GM18505 (cell line): ENCODE measurements around the gene PFN4.
A peak's percentile ranks its signal among the peaks of the same experiment; 100 is the strongest.
"Not testable (repeated sequence)": the region's sequence is repeated elsewhere in the genome, so short reads cannot be mapped to it uniquely, and the experiment has no call there.

Experiments
- ATAC-seq: cut with Tn5 transposase; IDR thresholded peaks from one replicate; pipeline ENCODE4 v1.9.1; 2021; ENCODE audit not compliant: unreplicated experiment
- POLR2A ChIP-seq: IDR thresholded peaks from 4 replicates; pipeline ENCODE4 v1.6.1; 2011; ENCODE audit warnings: borderline replicate concordance; ENCODE audit not compliant: insufficient read depth, insufficient read length; ENCODE audit errors: extremely low read depth

PFN4 gene

GRCh38 chr2:24105816-24106215, 17.3 kb downstream of the PFN4 start:
- TF ChIP-seq POLR2A, result no peak
- no peak for ATAC-seq

DNA sequence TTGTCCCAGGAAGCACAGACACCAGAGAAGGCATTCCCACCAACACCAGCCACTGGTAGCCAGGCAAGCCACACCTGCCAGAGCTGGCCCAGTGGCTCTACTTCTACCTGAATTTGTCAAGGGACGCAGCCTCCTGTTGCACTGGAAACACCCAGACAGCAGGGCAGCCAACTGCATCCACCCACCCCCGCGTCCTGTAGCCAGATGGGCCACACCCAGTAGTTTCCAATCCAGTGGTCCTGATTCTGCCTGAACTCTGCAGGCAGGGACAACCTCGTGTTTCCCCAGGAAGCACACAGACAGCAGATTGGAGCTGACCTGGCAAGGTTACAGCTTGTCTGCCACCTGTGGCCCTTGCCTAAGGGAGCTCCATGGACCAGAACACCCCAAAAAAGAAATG, 18.2 kb downstream of the PFN4 start:
- ATAC-seq, result no peak
- no peak for TF ChIP-seq POLR2A

DNA sequence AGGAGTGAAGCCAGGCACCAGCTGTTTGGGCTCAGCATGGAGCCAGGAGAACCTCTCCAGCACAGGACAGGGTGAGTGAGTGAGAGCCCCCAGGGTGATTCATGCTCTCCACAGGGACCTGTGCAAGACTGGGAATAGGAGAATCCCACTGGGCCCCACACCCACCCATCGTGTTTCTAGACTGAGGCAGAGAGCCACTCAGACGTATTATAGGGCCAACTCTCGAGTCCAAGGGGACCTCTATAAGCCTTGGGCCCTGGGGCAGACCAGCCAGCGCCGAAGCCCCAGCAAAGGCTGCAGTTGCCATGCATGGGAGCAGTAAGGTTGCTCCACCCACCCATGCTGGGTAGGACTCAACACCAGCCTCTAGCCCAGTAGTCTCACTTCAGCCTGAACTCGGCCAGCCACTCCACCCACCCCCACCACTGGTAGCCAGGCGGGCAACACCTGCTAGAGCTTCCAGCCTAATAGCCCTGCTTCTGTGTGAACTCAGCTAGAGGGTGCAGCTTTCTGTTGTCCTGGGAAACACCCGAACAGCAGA, 19.0 kb downstream of the PFN4 start:
- ATAC-seq, result no peak
- TF ChIP-seq POLR2A, result no peak

- ATAC-seq, result no peak
- no peak for TF ChIP-seq POLR2A
These were observed 20.5 kb downstream of the PFN4 start for GRCh38 chr2:24102677-24103076.

DNA sequence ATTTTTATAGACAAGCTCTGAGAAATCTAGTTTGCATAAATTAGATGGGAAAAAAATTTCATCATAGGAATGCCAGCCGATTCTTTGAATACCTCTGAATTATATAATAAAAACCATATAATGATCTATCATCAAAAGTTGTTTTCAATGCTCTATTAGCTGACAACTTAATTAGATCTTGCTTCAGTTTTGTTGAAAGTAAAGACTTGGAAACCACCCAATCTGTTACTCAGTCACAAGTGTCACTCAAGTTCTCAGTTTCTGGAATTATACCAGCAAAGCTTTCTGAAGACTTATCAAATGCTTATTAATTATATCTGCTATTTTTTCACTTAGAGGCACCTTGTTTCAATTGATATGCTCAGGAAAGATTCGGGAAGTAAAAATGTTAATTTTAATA, 21.1 kb downstream of the PFN4 start:
- no peak for ATAC-seq
- TF ChIP-seq POLR2A, result no peak

- ATAC-seq, result not testable (repeated sequence)
These were observed 22.4 kb downstream of the PFN4 start for GRCh38 chr2:24100732-24101131.

- not testable (repeated sequence) for ATAC-seq
These were observed 27.9 kb downstream of the PFN4 start for GRCh38 chr2:24095171-24095677.

DNA sequence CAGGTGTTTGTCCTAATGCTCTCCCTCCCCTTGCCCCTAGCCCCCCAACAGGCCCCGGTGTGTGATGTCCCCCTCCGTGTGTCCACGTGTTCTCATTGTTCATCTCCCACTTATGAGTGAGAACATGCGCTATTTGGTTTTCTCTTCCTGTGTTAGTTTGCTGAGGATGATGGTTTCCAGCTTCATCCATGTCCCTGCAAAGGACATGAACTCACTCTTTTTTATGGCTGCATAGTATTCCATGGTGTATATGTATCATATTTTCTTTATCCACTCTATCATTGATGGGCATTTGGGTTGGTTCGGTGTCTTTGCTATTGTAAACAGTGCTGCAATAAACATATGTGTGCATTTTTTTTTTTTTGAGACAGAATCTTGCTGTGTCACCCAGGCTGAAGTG, 29.9 kb downstream of the PFN4 start:
- ATAC-seq, result not testable (repeated sequence)

- TF ChIP-seq POLR2A, result no peak
- no peak for ATAC-seq
These were observed 34.2 kb downstream of the PFN4 start for GRCh38 chr2:24088821-24089359.

GRCh38 chr2:24087032-24087431, 36.1 kb downstream of the PFN4 start:
- no peak for ATAC-seq
- TF ChIP-seq POLR2A, result no peak

GRCh38 chr2:24086241-24086640, 36.9 kb downstream of the PFN4 start:
- no peak for ATAC-seq
- no peak for TF ChIP-seq POLR2A

DNA sequence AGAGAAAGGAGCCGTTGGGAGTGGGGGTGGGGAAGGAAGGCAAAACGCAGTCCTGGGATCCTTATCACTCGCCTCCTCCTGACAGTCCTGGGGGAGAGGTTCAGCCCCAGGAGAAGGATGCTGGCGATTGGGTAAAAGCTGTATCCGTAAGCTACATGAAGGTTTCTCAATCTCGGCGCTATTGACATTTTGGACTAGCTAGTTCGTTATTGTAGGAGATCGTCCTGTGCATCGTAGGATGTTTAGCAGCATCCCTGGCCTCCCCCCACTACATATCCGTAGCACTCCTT, 38.0 kb downstream of the PFN4 start:
- ATAC-seq, result no peak
- TF ChIP-seq POLR2A, result no peak

DNA sequence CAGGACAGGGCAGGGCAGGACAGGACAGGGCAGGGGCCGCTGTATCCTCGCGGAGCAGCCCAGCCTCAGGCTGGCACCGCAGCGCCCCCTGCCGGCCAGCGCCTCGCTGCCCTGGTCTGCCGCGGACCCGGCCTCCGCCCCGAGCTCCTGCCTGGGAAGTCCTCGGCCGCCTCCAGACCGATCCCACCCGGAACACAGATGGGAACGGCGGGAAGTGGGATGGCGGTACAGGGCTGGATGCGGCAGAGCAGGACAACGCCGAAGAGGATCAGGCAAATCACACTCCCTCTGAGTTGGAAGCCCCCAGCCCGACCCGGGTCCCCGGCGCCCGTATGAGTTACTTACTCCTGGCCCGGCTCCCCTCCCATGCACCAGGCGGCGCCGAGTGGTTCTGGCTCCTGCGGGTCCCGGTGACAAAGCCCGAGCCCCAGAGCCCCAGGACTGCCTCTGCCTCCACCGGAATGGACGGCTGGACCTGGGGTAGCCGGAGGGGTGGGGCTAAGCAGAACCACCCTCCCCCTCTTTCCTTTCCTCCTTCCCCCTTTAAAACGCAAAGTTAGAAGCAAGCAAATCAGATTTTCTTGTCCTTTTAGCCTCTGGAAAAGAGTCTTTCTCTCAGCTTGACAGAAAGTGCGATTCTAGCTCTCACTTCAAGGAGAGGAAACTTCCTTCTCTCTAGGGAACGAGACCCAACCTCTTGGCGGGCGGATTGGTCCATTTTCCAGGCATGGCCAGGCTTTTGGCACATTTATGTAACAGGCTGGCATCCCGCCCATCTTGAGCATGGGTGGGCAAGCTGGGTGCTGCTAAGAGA, 38.5 kb downstream of the PFN4 start, which contains the start of gene TP53I3:
TP53I3 (minus strand) TSS at position 449 of the 814 bp plus-strand sequence. CDS start 508 bp downstream, outside the sequence.
- peak; percentile 63 for TF ChIP-seq POLR2A

DNA sequence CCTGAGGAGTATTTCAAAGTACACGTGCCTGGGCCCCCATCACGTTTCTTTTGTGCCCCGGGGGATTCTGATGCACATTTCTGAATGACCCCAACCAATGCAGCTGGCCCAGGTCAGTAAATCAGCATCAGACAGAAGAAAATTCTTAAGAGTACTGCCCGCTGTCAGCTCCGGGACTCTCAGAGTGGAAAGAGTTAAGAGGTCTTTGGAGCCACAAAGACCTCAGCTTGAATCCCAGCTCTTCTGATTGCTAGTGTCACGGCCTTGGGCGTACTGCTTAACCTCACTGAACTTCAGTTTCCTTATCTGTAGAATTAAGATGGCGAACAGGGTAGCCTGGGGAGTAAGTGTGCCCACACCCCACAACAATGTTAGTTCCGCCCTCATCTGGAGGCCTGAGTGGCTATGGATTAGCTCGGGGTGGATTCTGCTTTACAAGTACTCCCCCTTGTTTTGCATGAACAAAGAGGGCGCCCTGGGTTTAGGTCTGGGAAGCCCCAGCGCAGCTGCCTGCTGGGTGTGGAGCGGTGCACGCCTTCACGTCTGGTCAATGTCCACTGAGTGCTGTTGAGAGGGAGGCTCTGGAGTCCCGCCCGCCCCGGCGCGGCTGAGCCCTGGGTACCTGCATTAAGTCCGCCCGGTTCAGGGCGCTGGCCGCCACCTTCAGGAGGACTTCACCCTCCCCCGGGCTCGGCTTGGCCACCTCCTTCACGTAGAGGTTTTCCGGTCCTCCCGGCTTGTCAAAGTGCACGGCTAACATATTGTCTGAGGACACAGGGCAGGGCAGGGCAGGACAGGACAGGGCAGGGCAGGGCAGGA, 39.4 kb downstream of the PFN4 start:
- peak; percentile 72 for ATAC-seq

More for the DNA sequence above, 38.5 kb downstream of the PFN4 start, which contains the start of gene TP53I3:
- peak; percentile 77 for ATAC-seq

More for the DNA sequence above, 39.4 kb downstream of the PFN4 start:
- TF ChIP-seq POLR2A, result peak; percentile 44
